ENCODE data around the gene FAM13A.

Gene FAM13A

GRCh38 chr4:89056953-89057398, at the start of gene FAM13A:
FAM13A (minus strand) TSS chr4:89057185; CDS start chr4:89056964, 221 bp downstream.
- Histone ChIP-seq H3K9ac (ENCODE audit: low read depth, low read length) (peak within 1 kb of the TSS; percentile 83), H3K27me3 (ENCODE audit: insufficient read depth, low read length) (no peaks in the 10 kb centered on the region), H3K27ac (ENCODE audit: low read length) (peak within 1 kb of the TSS; percentile 67), H3K4me1 (ENCODE audit: insufficient read depth, low read length) (peaks cover 21% of the 10 kb centered on the region), H3K9me3 (ENCODE audit: insufficient read depth, low read depth, low read length) (no peaks in the 10 kb centered on the region), H3K36me3 (ENCODE audit: insufficient read depth, low read depth, low read length) (no peaks in the 10 kb centered on the region), H3K4me3 (ENCODE audit: low read length) (peak within 1 kb of the TSS; percentile 83)

- H3K9me3 ChIP-seq (ENCODE audit: insufficient read depth, low read depth, low read length): peaks cover 4% of the 10 kb centered on the region; the same call in 1 of the 2 replicates
- H3K36me3 ChIP-seq (ENCODE audit: insufficient read depth, low read depth, low read length): no peaks in the 10 kb centered on the region
- no peak overlapping the region for H3K4me3 ChIP-seq (ENCODE audit: low read length)
- H3K4me1 ChIP-seq (ENCODE audit: insufficient read depth, low read length): peaks cover 6% of the 10 kb centered on the region; the same call in 1 of the 2 replicates
- no peak overlapping the region for H3K27ac ChIP-seq (ENCODE audit: low read length)
- no peak overlapping the region for H3K9ac ChIP-seq (ENCODE audit: low read depth, low read length)
- H3K27me3 ChIP-seq (ENCODE audit: insufficient read depth, low read length): peaks cover 20% of the 10 kb centered on the region
These were observed 48.7 kb upstream of the FAM13A start for GRCh38 chr4:89105726-89106125.

GRCh38 chr4:89101256-89102161, 44.5 kb upstream of the FAM13A start:
- no peaks in the 10 kb centered on the region for H3K27me3 ChIP-seq (ENCODE audit: insufficient read depth, low read length)
- no peak overlapping the region for H3K27ac ChIP-seq (ENCODE audit: low read length)
- H3K9me3 ChIP-seq (ENCODE audit: insufficient read depth, low read depth, low read length): peaks cover 4% of the 10 kb centered on the region; the same call in 1 of the 2 replicates
- H3K4me3 ChIP-seq (ENCODE audit: low read length): no peak overlapping the region
- H3K9ac ChIP-seq (ENCODE audit: low read depth, low read length): no peak overlapping the region
- no peaks in the 10 kb centered on the region for H3K4me1 ChIP-seq (ENCODE audit: insufficient read depth, low read length)
- H3K36me3 ChIP-seq (ENCODE audit: insufficient read depth, low read depth, low read length): no peaks in the 10 kb centered on the region

DNA sequence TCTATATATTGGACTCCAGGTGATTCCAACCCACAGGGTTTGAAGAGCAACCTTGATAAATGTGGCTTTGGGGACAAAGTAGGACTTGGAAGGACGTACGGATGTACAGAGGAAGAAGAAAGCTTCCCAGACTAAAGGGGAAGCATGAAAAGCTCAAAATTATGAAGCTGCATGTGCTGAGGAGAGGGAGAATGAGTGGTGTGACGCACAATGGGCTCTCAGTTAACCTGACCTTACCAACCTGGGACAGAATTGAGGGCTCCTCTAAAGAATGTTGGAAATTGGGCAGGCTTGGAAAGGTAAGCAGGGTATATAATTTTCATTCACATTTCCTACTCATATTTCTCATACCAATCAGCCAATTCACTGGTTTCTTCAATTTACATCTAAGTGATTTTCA, 43.9 kb upstream of the FAM13A start:
- H3K36me3 ChIP-seq (ENCODE audit: insufficient read depth, low read depth, low read length): no peaks in the 10 kb centered on the region
- H3K9ac ChIP-seq (ENCODE audit: low read depth, low read length): no peak overlapping the region
- H3K4me1 ChIP-seq (ENCODE audit: insufficient read depth, low read length): no peaks in the 10 kb centered on the region
- no peak overlapping the region for H3K27ac ChIP-seq (ENCODE audit: low read length)
- H3K27me3 ChIP-seq (ENCODE audit: insufficient read depth, low read length): no peaks in the 10 kb centered on the region
- no peak overlapping the region for H3K4me3 ChIP-seq (ENCODE audit: low read length)
- peaks cover 4% of the 10 kb centered on the region; the same call in 1 of the 2 replicates for H3K9me3 ChIP-seq (ENCODE audit: insufficient read depth, low read depth, low read length)

GRCh38 chr4:89099471-89099870, 42.5 kb upstream of the FAM13A start:
- H3K27me3 ChIP-seq (ENCODE audit: insufficient read depth, low read length): no peaks in the 10 kb centered on the region
- H3K27ac ChIP-seq (ENCODE audit: low read length): no peak overlapping the region
- H3K9ac ChIP-seq (ENCODE audit: low read depth, low read length): no peak overlapping the region
- no peaks in the 10 kb centered on the region for H3K4me1 ChIP-seq (ENCODE audit: insufficient read depth, low read length)
- H3K9me3 ChIP-seq (ENCODE audit: insufficient read depth, low read depth, low read length): peaks cover 4% of the 10 kb centered on the region; the same call in 1 of the 2 replicates
- H3K36me3 ChIP-seq (ENCODE audit: insufficient read depth, low read depth, low read length): no peaks in the 10 kb centered on the region
- no peak overlapping the region for H3K4me3 ChIP-seq (ENCODE audit: low read length)

GRCh38 chr4:89099034-89099433, 42.0 kb upstream of the FAM13A start:
- no peak overlapping the region for H3K9ac ChIP-seq (ENCODE audit: low read depth, low read length)
- H3K27ac ChIP-seq (ENCODE audit: low read length): no peak overlapping the region
- no peaks in the 10 kb centered on the region for H3K36me3 ChIP-seq (ENCODE audit: insufficient read depth, low read depth, low read length)
- no peaks in the 10 kb centered on the region for H3K27me3 ChIP-seq (ENCODE audit: insufficient read depth, low read length)
- no peak overlapping the region for H3K4me3 ChIP-seq (ENCODE audit: low read length)
- H3K9me3 ChIP-seq (ENCODE audit: insufficient read depth, low read depth, low read length): peaks cover 4% of the 10 kb centered on the region; the same call in 1 of the 2 replicates
- H3K4me1 ChIP-seq (ENCODE audit: insufficient read depth, low read length): no peaks in the 10 kb centered on the region

DNA sequence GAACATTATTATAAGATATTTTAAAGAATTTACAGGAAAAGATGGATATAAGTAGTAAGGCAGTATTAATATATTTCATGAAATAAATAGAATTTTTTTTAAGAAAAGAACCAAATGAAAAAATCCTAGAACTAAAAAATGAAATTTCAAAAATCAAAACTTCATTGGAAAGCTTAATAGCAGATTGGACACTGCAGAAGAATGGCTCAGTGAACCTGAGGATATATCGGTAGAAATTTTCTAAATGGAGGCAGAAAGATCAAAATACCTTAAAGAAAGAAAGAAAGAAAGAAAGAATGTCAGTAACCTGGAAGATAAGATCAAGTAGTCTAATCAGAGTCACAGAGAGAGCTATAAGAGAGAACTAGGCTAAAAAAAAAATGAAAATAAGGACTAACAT, 21.3 kb upstream of the FAM13A start:
- H3K27me3 ChIP-seq (ENCODE audit: insufficient read depth, low read length): no peaks in the 10 kb centered on the region
- no peaks in the 10 kb centered on the region for H3K9me3 ChIP-seq (ENCODE audit: insufficient read depth, low read depth, low read length)
- H3K4me1 ChIP-seq (ENCODE audit: insufficient read depth, low read length): no peaks in the 10 kb centered on the region
- H3K36me3 ChIP-seq (ENCODE audit: insufficient read depth, low read depth, low read length): no peaks in the 10 kb centered on the region
- H3K9ac ChIP-seq (ENCODE audit: low read depth, low read length): no peak overlapping the region
- no peak overlapping the region for H3K27ac ChIP-seq (ENCODE audit: low read length)
- H3K4me3 ChIP-seq (ENCODE audit: low read length): no peak overlapping the region

DNA sequence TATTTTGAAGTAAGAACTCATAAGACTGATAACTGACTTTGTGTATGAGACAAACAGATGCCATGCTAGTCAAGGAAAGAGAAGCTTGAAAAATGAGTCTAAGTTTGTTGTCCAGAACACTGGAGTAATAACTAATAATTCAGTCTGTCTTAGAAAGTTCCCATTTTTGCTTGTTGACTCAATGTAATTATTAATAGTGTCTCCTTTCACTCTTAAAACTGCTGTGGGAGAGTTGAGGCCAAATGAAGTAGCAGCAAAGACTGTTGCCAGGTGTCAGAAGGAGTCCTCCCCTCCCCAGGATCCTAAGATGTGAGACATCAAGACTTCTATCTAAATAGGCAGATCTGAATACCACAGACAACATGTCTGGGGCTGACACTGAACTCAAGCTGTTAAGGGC, 20.8 kb upstream of the FAM13A start:
- no peaks in the 10 kb centered on the region for H3K4me1 ChIP-seq (ENCODE audit: insufficient read depth, low read length)
- H3K9ac ChIP-seq (ENCODE audit: low read depth, low read length): no peak overlapping the region
- H3K27ac ChIP-seq (ENCODE audit: low read length): no peak overlapping the region
- no peaks in the 10 kb centered on the region for H3K9me3 ChIP-seq (ENCODE audit: insufficient read depth, low read depth, low read length)
- no peaks in the 10 kb centered on the region for H3K27me3 ChIP-seq (ENCODE audit: insufficient read depth, low read length)
- H3K36me3 ChIP-seq (ENCODE audit: insufficient read depth, low read depth, low read length): no peaks in the 10 kb centered on the region
- H3K4me3 ChIP-seq (ENCODE audit: low read length): no peak overlapping the region

DNA sequence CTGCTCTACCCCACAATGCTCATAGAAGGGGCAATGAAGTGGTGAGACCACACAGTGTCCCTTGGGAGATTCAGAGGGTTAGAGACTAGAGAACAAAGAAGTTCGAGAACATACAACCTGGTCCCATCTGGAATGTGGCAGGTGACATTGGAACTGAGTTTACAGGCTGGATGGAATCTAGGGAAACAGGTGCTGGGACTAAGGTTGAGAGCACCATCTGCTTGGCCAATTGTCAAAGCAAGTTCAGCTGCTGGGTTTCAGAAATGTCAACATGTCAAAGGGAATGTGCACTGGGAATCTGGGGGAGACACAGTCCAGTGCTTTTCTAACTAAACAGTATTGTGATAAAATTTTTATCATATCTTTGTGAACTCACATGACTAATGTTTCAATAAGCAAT, 15.9 kb upstream of the FAM13A start:
- H3K36me3 ChIP-seq (ENCODE audit: insufficient read depth, low read depth, low read length): no peaks in the 10 kb centered on the region
- no peak overlapping the region for H3K9ac ChIP-seq (ENCODE audit: low read depth, low read length)
- no peak overlapping the region for H3K4me3 ChIP-seq (ENCODE audit: low read length)
- no peaks in the 10 kb centered on the region for H3K4me1 ChIP-seq (ENCODE audit: insufficient read depth, low read length)
- H3K27ac ChIP-seq (ENCODE audit: low read length): no peak overlapping the region
- H3K9me3 ChIP-seq (ENCODE audit: insufficient read depth, low read depth, low read length): no peaks in the 10 kb centered on the region
- H3K27me3 ChIP-seq (ENCODE audit: insufficient read depth, low read length): no peaks in the 10 kb centered on the region

GRCh38 chr4:89071311-89071710, 14.3 kb upstream of the FAM13A start:
- Histone ChIP-seq H3K4me3 (ENCODE audit: low read length) (no peak overlapping the region), H3K27ac (ENCODE audit: low read length) (no peak overlapping the region), H3K9me3 (ENCODE audit: insufficient read depth, low read depth, low read length) (no peaks in the 10 kb centered on the region), H3K9ac (ENCODE audit: low read depth, low read length) (no peak overlapping the region), H3K36me3 (ENCODE audit: insufficient read depth, low read depth, low read length) (no peaks in the 10 kb centered on the region), H3K4me1 (ENCODE audit: insufficient read depth, low read length) (no peaks in the 10 kb centered on the region), H3K27me3 (ENCODE audit: insufficient read depth, low read length) (no peaks in the 10 kb centered on the region)

DNA sequence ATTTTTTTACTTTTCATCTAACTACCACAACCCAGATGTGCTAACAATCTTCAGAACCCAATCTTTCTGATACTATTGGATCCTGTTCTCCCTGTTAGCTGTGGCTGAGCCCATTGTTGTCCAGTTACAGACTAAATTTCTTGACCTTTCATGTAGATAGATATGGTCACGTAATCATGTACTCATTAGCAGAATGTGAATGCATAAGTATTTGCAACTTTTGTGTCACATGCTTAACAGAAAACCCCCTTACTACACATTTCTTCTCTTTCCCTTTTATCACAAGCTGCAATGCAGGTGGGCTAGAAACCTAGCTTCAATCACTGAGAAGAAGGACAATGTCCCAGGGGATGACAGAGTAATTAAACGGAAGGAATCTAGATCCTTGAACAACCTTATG, 13.1 kb upstream of the FAM13A start:
- Histone ChIP-seq H3K9me3 (ENCODE audit: insufficient read depth, low read depth, low read length) (peaks cover 8% of the 10 kb centered on the region), H3K4me3 (ENCODE audit: low read length) (no peak overlapping the region)

GRCh38 chr4:89069481-89069880, 12.5 kb upstream of the FAM13A start:
- Histone ChIP-seq H3K9me3 (ENCODE audit: insufficient read depth, low read depth, low read length) (peaks cover 12% of the 10 kb centered on the region), H3K4me3 (ENCODE audit: low read length) (no peak overlapping the region), H3K4me1 (ENCODE audit: insufficient read depth, low read length) (no peaks in the 10 kb centered on the region), H3K27me3 (ENCODE audit: insufficient read depth, low read length) (no peaks in the 10 kb centered on the region), H3K9ac (ENCODE audit: low read depth, low read length) (no peak overlapping the region), H3K27ac (ENCODE audit: low read length) (no peak overlapping the region), H3K36me3 (ENCODE audit: insufficient read depth, low read depth, low read length) (no peaks in the 10 kb centered on the region)

More for the DNA sequence above, 13.1 kb upstream of the FAM13A start:
- Histone ChIP-seq H3K36me3 (ENCODE audit: insufficient read depth, low read depth, low read length) (no peaks in the 10 kb centered on the region), H3K9ac (ENCODE audit: low read depth, low read length) (no peak overlapping the region), H3K27ac (ENCODE audit: low read length) (no peak overlapping the region), H3K4me1 (ENCODE audit: insufficient read depth, low read length) (no peaks in the 10 kb centered on the region), H3K27me3 (ENCODE audit: insufficient read depth, low read length) (no peaks in the 10 kb centered on the region)

Measured in iPS-20b (cell line).